K562 (cell line): ENCODE results near the gene RIMS3. TPM values are rescaled to one million over a fixed set of nuclear protein-coding genes. Genes with fewer than 3 reads are reported as not detected.

Experiments used
- ATAC-seq: fragments of 200-7000 bp; cut with Tn5 transposase; 3 replicates; pipeline ENCODE4 v1.9.1; 2020; ENCODE audit warnings: moderate library complexity
- BruUV-seq: library from RNA; stranded (reverse); fragments of 400-500 nt; replicated peaks from 2 replicates; lab custom pipeline; 2021; lab: Mats Ljungman, UMichigan
- CTCF ChIA-PET: fragments of 300-600 bp; formaldehyde crosslinking; extraction: SDS; loops from one replicate; lab custom pipeline; 2021; ENCODE audit warnings: low intra/inter-chr PET ratio; lab: Yijun Ruan, JAX
- POLR2A ChIA-PET: fragments of 300-600, 350-650 bp; sonication (Branson Sonifier 250); formaldehyde crosslinking; extraction: SDS; loops from one replicate; lab custom pipeline; 2021; ENCODE audit warnings: antibody characterized with exemption, inconsistent platforms; lab: Yijun Ruan, JAX
- DNase-seq, 4 experiments: peaks; one replicate each; pipeline versions ENCODE4 v3.0.0 to v3.0.0-alpha.2; 2011 to 2018; ENCODE audit warnings: low spot score in 3 of 4, mixed read lengths in 3 of 4; ENCODE audit errors: extremely low read depth in 1 of 4
- FAIRE-seq: peaks from 2 replicates; lab custom pipeline; 2011; peaks lifted over from hg19 to GRCh38; lab: Jason Lieb, UNC
- H2AFZ ChIP-seq: 2 replicates; pipeline ENCODE4 v1.6.0; 2011; ENCODE audit warnings: low read depth, low read length, control low read depth, inconsistent platforms
- H3K27ac ChIP-seq: fragments of 200-600 bp; 3 replicates; pipeline ENCODE4 v1.8.0; 2011; ENCODE audit warnings: low read depth, mild to moderate bottlenecking, control low read depth, inconsistent platforms, low read length, moderate library complexity, mixed read lengths; ENCODE audit errors: extremely low read depth
- H3K27me3 ChIP-seq, 2 experiments: fragments of 300-600 bp in 1 of 2; 2 replicates in 1 of 2; 3 replicates in 1 of 2; pipeline versions ENCODE4 v1.6.0 to v1.8.0; 2011; ENCODE audit warnings: inconsistent platforms in 2 of 2, low read length in 2 of 2, mild to moderate bottlenecking in 1 of 2, mixed read lengths in 1 of 2, moderate library complexity in 1 of 2; ENCODE audit not compliant: control insufficient read depth in 2 of 2, insufficient read depth in 2 of 2
- H3K36me3 ChIP-seq: fragments of 300-600 bp; 3 replicates; pipeline ENCODE4 v1.8.0; 2011; ENCODE audit warnings: mild to moderate bottlenecking, low read length, inconsistent platforms; ENCODE audit not compliant: control insufficient read depth, insufficient read depth
- H3K4me1 ChIP-seq, 2 experiments: fragments of 200-600 bp in 1 of 2; replicated peaks in 1 of 2; 2 replicates in 1 of 2; 3 replicates in 1 of 2; pipeline versions ENCODE4 v1.5.1 to v1.8.0; 2011; ENCODE audit warnings: inconsistent platforms in 2 of 2, low read length in 2 of 2, mild to moderate bottlenecking in 1 of 2, mixed read lengths in 1 of 2, moderate library complexity in 1 of 2; ENCODE audit not compliant: control insufficient read depth in 2 of 2, insufficient read depth in 2 of 2
- H3K4me2 ChIP-seq: 2 replicates; pipeline ENCODE4 v1.6.1; 2011; ENCODE audit warnings: low read length, control low read depth, inconsistent platforms, mixed read lengths; ENCODE audit not compliant: insufficient read depth
- H3K4me3 ChIP-seq: fragments of 200-600 bp; sonication (generic), shearing (Covaris generic); 2 replicates; pipeline ENCODE4 v1.5.1; 2016; ENCODE audit warnings: control low read depth, inconsistent platforms
- H3K79me2 ChIP-seq: fragments of 200-600 bp; 3 replicates; pipeline ENCODE4 v1.8.0; 2011; ENCODE audit warnings: low read length, inconsistent platforms; ENCODE audit not compliant: control insufficient read depth, insufficient read depth
- H3K9ac ChIP-seq, 2 experiments: 2 replicates each; pipeline versions ENCODE4 v1.6.0 to v1.6.1; 2011; ENCODE audit warnings: low read depth in 2 of 2, low read length in 2 of 2, control low read depth in 1 of 2, inconsistent platforms in 1 of 2, mild to moderate bottlenecking in 1 of 2, mixed read lengths in 1 of 2; ENCODE audit not compliant: insufficient read depth in 1 of 2
- H3K9me1 ChIP-seq: one replicate; pipeline ENCODE4 v1.6.0; 2011; ENCODE audit warnings: inconsistent platforms, mild to moderate bottlenecking, low read length, moderate library complexity; ENCODE audit not compliant: control insufficient read depth, insufficient read depth
- H3K9me3 ChIP-seq: replicated peaks from 2 replicates; pipeline ENCODE4 v1.5.1; 2011; ENCODE audit warnings: low read depth, low read length, inconsistent platforms; ENCODE audit not compliant: control insufficient read depth, insufficient read depth
- H4K20me1 ChIP-seq: replicated peaks from 2 replicates; pipeline ENCODE4 v1.6.1; 2011; ENCODE audit warnings: low read length, inconsistent platforms, mixed read lengths; ENCODE audit not compliant: control insufficient read depth, insufficient read depth
- BDP1 ChIP-seq: IDR thresholded peaks from 3 replicates; pipeline ENCODE4 v1.6.1; 2011; ENCODE audit not compliant: insufficient read length, insufficient read depth
- CEBPB ChIP-seq: fragments of 450-650 bp; IDR thresholded peaks from 2 replicates; pipeline ENCODE4 v1.6.1; 2016; ENCODE audit warnings: missing genetic modification characterization, missing compliant biosample characterization
- CEBPG ChIP-seq, 3 experiments: fragments of 200-800 bp in 1 of 3; sonication (Bioruptor generic) in 1 of 3; sonication (generic) in 1 of 3; formaldehyde crosslinking in 1 of 3; IDR thresholded peaks in 2 of 3; conservative IDR thresholded peaks in 1 of 3; 2 replicates each; pipeline versions ENCODE4 v1.6.1 to v1.8.0; 2016 to 2022; ENCODE audit warnings: missing compliant biosample characterization in 2 of 3, missing genetic modification characterization in 2 of 3, mild to moderate bottlenecking in 1 of 3, missing genetic modification reagents in 1 of 3
- CXXC5 ChIP-seq: fragments of 250-450 bp; sonication (Bioruptor Pico); IDR thresholded peaks from 2 replicates; pipeline ENCODE4 v1.8.0; 2022; ENCODE audit warnings: inconsistent platforms, mild to moderate bottlenecking, moderate library complexity
- E2F6 ChIP-seq, 2 experiments: IDR thresholded peaks; 2 replicates each; pipeline ENCODE4 v1.6.1; 2011; ENCODE audit warnings: borderline replicate concordance in 1 of 2, control low read depth in 1 of 2, low read depth in 1 of 2, low read length in 1 of 2, mild to moderate bottlenecking in 1 of 2, mixed read lengths in 1 of 2, moderate library complexity in 1 of 2; ENCODE audit not compliant: insufficient read depth in 1 of 2, insufficient read length in 1 of 2, poor library complexity in 1 of 2, severe bottlenecking in 1 of 2; ENCODE audit errors: extremely low read depth in 1 of 2
- HIVEP1 ChIP-seq: fragments of 250-450 bp; sonication (Bioruptor Pico); IDR thresholded peaks from 2 replicates; pipeline ENCODE4 v1.4.0; 2020; ENCODE audit warnings: mild to moderate bottlenecking
- PRMT5 ChIP-seq: sonication (generic); formaldehyde crosslinking; IDR thresholded peaks from 2 replicates; pipeline ENCODE4 v1.5.0; 2020; ENCODE audit warnings: missing genetic modification reagents
- REST ChIP-seq, 2 experiments: fragments of 450-650 bp; formaldehyde crosslinking in 1 of 2; IDR thresholded peaks; 2 replicates each; pipeline versions ENCODE4 v1.4.0 to v1.6.1; 2014 to 2020; ENCODE audit warnings: mild to moderate bottlenecking in 2 of 2, borderline replicate concordance in 1 of 2, low read depth in 1 of 2
- ZNF512 ChIP-seq: IDR thresholded peaks from 2 replicates; pipeline ENCODE4 v1.6.1; 2016; ENCODE audit warnings: missing genetic modification characterization, missing compliant biosample characterization
- WGBS: fragments of 100-300 bp; shearing (Covaris generic); methylation state at CpG from one replicate; pipeline ENCODE4 v1.1.6; 2016; ENCODE audit warnings: low coverage, mixed read lengths; ENCODE audit not compliant: insufficient coverage; ENCODE audit errors: missing lambda C conversion rate; 5-methylcytosine and 5-hydroxymethylcytosine counted together
- in situ Hi-C: fragments of 300-500 bp; cut with MboI; formaldehyde crosslinking; loops from 4 replicates; pipeline ENCODE4 v1.15.0; 2018; ENCODE audit warnings: inconsistent platforms, mixed read lengths
- intact Hi-C: fragments of 100-400 bp; cut with micrococcal nuclease; formaldehyde crosslinking; loops from 2 replicates; pipeline ENCODE4 v1.14.2; 2022
- polyA plus RNA-seq, 8 experiments: library from polyadenylated mRNA; depleted of rRNA in 4 of 8; stranded (reverse) in 5 of 8; unstranded in 3 of 8; fragments of >200 nt; fragmentation: Nextera tagmentation in 2 of 8; fragmentation: Illumina TruSeq in 1 of 8; extraction: Ambion mirVana in 2 of 8; extraction: Trizol in 1 of 8; gene quantifications; 2 replicates each; pipeline versions ENCODE4 v1.2.1 to v1.2.3, GENCODE V29; 2011 to 2014; ENCODE audit warnings: inconsistent platforms in 1 of 8, missing spikeins in 1 of 8
- total RNA-seq, 7 experiments: library from RNA; depleted of rRNA in 6 of 7; stranded (reverse); fragments of >200 nt in 6 of 7; fragmentation: Illumina TruSeq in 2 of 7; extraction: Trizol in 2 of 7; gene quantifications; 2 replicates each; pipeline versions ENCODE4 v1.2.1 to v1.2.3, GENCODE V29; 2011 to 2021; ENCODE audit warnings: low replicate concordance in 1 of 7

The RIMS3 gene
- total and polyA plus RNA-seq, 9 of the 15 experiments (the other 6 are each of a cell fraction or from before 2014, with no cell fraction given): 0.06 to 1.2 (median 0.59) TPM

- Histone ChIP-seq H3K9me3 (no peaks in the 10 kb centered on the region), H3K4me1 (no peaks in the 10 kb centered on the region), H3K4me2 (no peak overlapping the region), H4K20me1 (no peaks in the 10 kb centered on the region), H3K36me3 (no peaks in the 10 kb centered on the region), H3K9ac (no peak overlapping the region), H3K4me3 (no peak overlapping the region), H3K27me3 (peaks cover 17 to 26% of the 10 kb centered on the region in 2 experiments), H3K79me2 (no peaks in the 10 kb centered on the region), H3K27ac (no peak overlapping the region), H3K9me1 (no peaks in the 10 kb centered on the region), H2AFZ (no peak overlapping the region)
- no TSS peak for BruUV-seq
- DNase-seq (no peak), ATAC-seq (no peak), FAIRE-seq (no peak)
- intact Hi-C loops (no loop called here), in situ Hi-C loops (no loop called here)
- CTCF ChIA-PET: no interaction called here
- POLR2A ChIA-PET: interaction anchor here (0.5 kb wide), 1 partner anchor 73 kb away, joined by 3 read pairs; no protein-coding TSS in a partner anchor
- 0% methylated on average over 3 of the region's 3 CpGs for WGBS
- TF ChIP-seq CXXC5 (CRISPR knock-in tag): no peak
- no peak for TF ChIP-seq REST (IDR thresholded peaks at IDR 0.05; ENCODE audit: borderline replicate concordance)
- no peak for TF ChIP-seq REST (CRISPR knock-in tag; IDR thresholded peaks at IDR 0.05; ENCODE audit: low read depth)
- TF ChIP-seq PRMT5 (CRISPR knock-in tag): no peak
- TF ChIP-seq BDP1: no peak
- no peak for TF ChIP-seq ZNF512 (tag)
- no peak for TF ChIP-seq E2F6 (IDR thresholded peaks at IDR 0.05; ENCODE audit: borderline replicate concordance in 1 of 2, extremely low read depth in 1 of 2, insufficient read depth in 1 of 2, insufficient read length in 1 of 2, low read depth in 1 of 2, low read length in 1 of 2, poor library complexity in 1 of 2, severe bottlenecking in 1 of 2)
- peak; percentile 66 for TF ChIP-seq CEBPB
- TF ChIP-seq CEBPG (CRISPR knock-in tag; IDR thresholded peaks at IDR 0.05): no peak
- TF ChIP-seq CEBPG (tag; conservative IDR thresholded peaks at IDR 0.05 in 1 of 2, IDR thresholded peaks at IDR 0.05 in 1 of 2): peak; percentile 60 to 84
- TF ChIP-seq HIVEP1: no peak
Observed at GRCh38 chr1:40606194-40606593, 59.3 kb downstream of the RIMS3 start.
